Amniotic epithelial cell (primary cell): ENCODE measurements around the gene RHOA.

ENCODE experiments used
- DNase-seq: peaks from one replicate; pipeline ENCODE4 v3.0.0-alpha.2; 2010; ENCODE audit warnings: low read depth

The RHOA gene

GRCh38 chr3:49324768-49325167, 87.0 kb downstream of the RHOA start:
- no peak for DNase-seq

- no peak for DNase-seq
Observed at GRCh38 chr3:49316696-49317457, 94.9 kb downstream of the RHOA start.

- peak; percentile 18 for DNase-seq
Observed at GRCh38 chr3:49313896-49314688, 97.7 kb downstream of the RHOA start.

- no peak for DNase-seq
Observed at GRCh38 chr3:49311283-49311682, 100.5 kb downstream of the RHOA start.

- DNase-seq, result no peak
Observed at GRCh38 chr3:49310677-49311076, 101.1 kb downstream of the RHOA start.
